GM18870 (cell line): ENCODE data around the gene STRN3.
"Not testable (repeated sequence)": the region's sequence is repeated elsewhere in the genome, so short reads cannot be mapped to it uniquely, and the experiment has no call there.

ENCODE experiments used
- ATAC-seq: cut with Tn5 transposase; IDR thresholded peaks from one replicate; pipeline ENCODE4 v1.9.1; 2021; ENCODE audit warnings: moderate library complexity; ENCODE audit not compliant: unreplicated experiment

The STRN3 gene

GRCh38 chr14:31026077-31026449, at the start of gene STRN3:
TSS of gene STRN3 (minus strand) at chr14:31026379. CDS start at chr14:31026185, 194 bp downstream.
- ATAC-seq: no peak

GRCh38 chr14:31075144-31075543, 49.0 kb upstream of the STRN3 start:
- ATAC-seq: no peak

GRCh38 chr14:31071151-31071550, 45.0 kb upstream of the STRN3 start:
- ATAC-seq: no peak

GRCh38 chr14:31070431-31070830, 44.3 kb upstream of the STRN3 start:
- ATAC-seq: no peak

GRCh38 chr14:31069343-31069742, 43.2 kb upstream of the STRN3 start:
- no peak for ATAC-seq

- ATAC-seq: no peak
Measured at GRCh38 chr14:31068235-31068634, 42.1 kb upstream of the STRN3 start.

GRCh38 chr14:31062908-31063307, 36.7 kb upstream of the STRN3 start:
- not testable (repeated sequence) for ATAC-seq

- ATAC-seq: no peak
Measured at GRCh38 chr14:31060253-31060875, 34.2 kb upstream of the STRN3 start.

- ATAC-seq: no peak
Measured at GRCh38 chr14:31059152-31059924, 33.2 kb upstream of the STRN3 start.

GRCh38 chr14:31057701-31058364, 31.7 kb upstream of the STRN3 start:
- no peak for ATAC-seq

- no peak for ATAC-seq
Measured at GRCh38 chr14:31057035-31057434, 30.9 kb upstream of the STRN3 start.

- ATAC-seq: not testable (repeated sequence)
Measured at GRCh38 chr14:31052905-31053586, 26.9 kb upstream of the STRN3 start.

GRCh38 chr14:31051511-31051910, 25.3 kb upstream of the STRN3 start:
- ATAC-seq: no peak

GRCh38 chr14:31051023-31051422, 24.8 kb upstream of the STRN3 start:
- no peak for ATAC-seq

GRCh38 chr14:31047503-31047902, 21.3 kb upstream of the STRN3 start:
- ATAC-seq: no peak

GRCh38 chr14:31045501-31046080, 19.4 kb upstream of the STRN3 start:
- ATAC-seq: no peak

- ATAC-seq: no peak
Measured at GRCh38 chr14:31043379-31043778, 17.2 kb upstream of the STRN3 start.

- not testable (repeated sequence) for ATAC-seq
Measured at GRCh38 chr14:31042893-31043292, 16.7 kb upstream of the STRN3 start.

- ATAC-seq: no peak
Measured at GRCh38 chr14:31042300-31042699, 16.1 kb upstream of the STRN3 start.

- no peak for ATAC-seq
Measured at GRCh38 chr14:31038521-31039166, 12.5 kb upstream of the STRN3 start.
